Uterus (tissue), 4 donors: ENCODE results near the gene CLMP. TPM values are rescaled to one million over a fixed set of nuclear protein-coding genes. Genes with fewer than 3 reads are reported as not detected.

ENCODE experiments used
- DNase-seq, 2 donors: peaks; one replicate each; pipeline ENCODE4 v3.0.0-alpha.2; 2019 to 2020
- H3K27ac ChIP-seq, 2 donors: fragments of 200-600 bp; sonication (generic); 1 replicate in 1 of 2; 2 replicates in 1 of 2; pipeline ENCODE4 v1.5.1; 2016 to 2018
- H3K27me3 ChIP-seq, 2 donors: fragments of 200-600 bp; sonication (generic); one replicate each; pipeline ENCODE4 v1.5.1; 2018 to 2019; ENCODE audit warnings: control low read depth in 1 of 2
- H3K36me3 ChIP-seq, 2 donors: fragments of 200-600 bp; sonication (generic); one replicate each; pipeline ENCODE4 v1.5.1; 2019; ENCODE audit warnings: control low read depth in 1 of 2
- H3K4me1 ChIP-seq, 2 donors: fragments of 200-600 bp; sonication (generic); one replicate each; pipeline ENCODE4 v1.5.1; 2018 to 2019; ENCODE audit warnings: control low read depth in 1 of 2
- H3K4me3 ChIP-seq, 2 donors: fragments of 200-600 bp; sonication (generic); 1 replicate in 1 of 2; 2 replicates in 1 of 2; pipeline ENCODE4 v1.5.1; 2018 to 2019; ENCODE audit warnings: mild to moderate bottlenecking in 1 of 2
- H3K9me3 ChIP-seq, 2 donors: fragments of 200-600 bp; sonication (generic); one replicate each; pipeline ENCODE4 v1.5.1; 2019; ENCODE audit warnings: control low read depth in 1 of 2
- POLR2A ChIP-seq, 2 donors: fragments of 450-650 bp; IDR thresholded peaks; one replicate each; pipeline ENCODE4 v1.6.1; 2016; ENCODE audit warnings: antibody characterized with exemption in 2 of 2, mild to moderate bottlenecking in 1 of 2, moderate library complexity in 1 of 2
- intact Hi-C: fragments of 100-400 bp; cut with DNase I; formaldehyde crosslinking; loops from one replicate; pipeline ENCODE4 v1.15.1; 2023; ENCODE audit warnings: low total_unique reads
- total RNA-seq, 4 donors: library from RNA; depleted of rRNA in 3 of 4; stranded (reverse); fragments of >200 nt in 3 of 4; gene quantifications; one replicate each; pipeline versions ENCODE4 v1.1.0 to v1.2.4, GENCODE V29; 2014 to 2023
- TF ChIP-seq, protein P1 (sequence below), 4 experiments: fragments of 200-600 bp in 2 of 4; fragments of 450-650 bp in 2 of 4; sonication (generic) in 2 of 4; IDR thresholded peaks; one replicate each; pipeline ENCODE4 v1.5.1; 2016 to 2019; ENCODE audit warnings: antibody characterized with exemption in 4 of 4, mild to moderate bottlenecking in 2 of 4, moderate library complexity in 1 of 4
- donor health status: DM: yes; HTN: yes; CAD: no.

Gene CLMP
- total RNA-seq, 4 donors from 2014 or later: 51.6 to 143 (median 95.7) TPM

DNA sequence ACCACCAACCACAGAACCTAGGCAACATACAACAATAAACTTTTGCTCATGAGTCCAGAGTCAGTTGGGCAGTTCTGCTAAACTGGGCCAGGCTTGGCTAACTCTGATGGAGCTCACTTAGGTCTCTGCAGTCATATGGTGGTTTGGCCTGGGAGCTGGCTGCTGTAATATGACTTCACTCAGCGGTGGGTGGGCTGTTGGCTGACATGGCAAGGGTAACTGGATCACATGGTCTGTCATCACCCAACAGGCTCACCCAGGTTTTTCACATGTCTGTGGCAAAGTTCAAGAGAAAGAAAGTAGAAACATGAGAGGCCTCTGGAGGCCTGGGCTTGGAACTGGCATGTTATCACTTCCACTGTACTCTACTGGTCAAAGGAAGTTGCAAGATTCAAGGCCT lies 43.2 kb upstream of the CLMP start:
- TF ChIP-seq, protein P1, sequence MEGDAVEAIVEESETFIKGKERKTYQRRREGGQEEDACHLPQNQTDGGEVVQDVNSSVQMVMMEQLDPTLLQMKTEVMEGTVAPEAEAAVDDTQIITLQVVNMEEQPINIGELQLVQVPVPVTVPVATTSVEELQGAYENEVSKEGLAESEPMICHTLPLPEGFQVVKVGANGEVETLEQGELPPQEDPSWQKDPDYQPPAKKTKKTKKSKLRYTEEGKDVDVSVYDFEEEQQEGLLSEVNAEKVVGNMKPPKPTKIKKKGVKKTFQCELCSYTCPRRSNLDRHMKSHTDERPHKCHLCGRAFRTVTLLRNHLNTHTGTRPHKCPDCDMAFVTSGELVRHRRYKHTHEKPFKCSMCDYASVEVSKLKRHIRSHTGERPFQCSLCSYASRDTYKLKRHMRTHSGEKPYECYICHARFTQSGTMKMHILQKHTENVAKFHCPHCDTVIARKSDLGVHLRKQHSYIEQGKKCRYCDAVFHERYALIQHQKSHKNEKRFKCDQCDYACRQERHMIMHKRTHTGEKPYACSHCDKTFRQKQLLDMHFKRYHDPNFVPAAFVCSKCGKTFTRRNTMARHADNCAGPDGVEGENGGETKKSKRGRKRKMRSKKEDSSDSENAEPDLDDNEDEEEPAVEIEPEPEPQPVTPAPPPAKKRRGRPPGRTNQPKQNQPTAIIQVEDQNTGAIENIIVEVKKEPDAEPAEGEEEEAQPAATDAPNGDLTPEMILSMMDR (IDR thresholded peaks at IDR 0.05): no peak
- TF ChIP-seq POLR2A (IDR thresholded peaks at IDR 0.05): no peak
- Histone ChIP-seq H3K27me3 (no peaks in the 10 kb centered on the region), H3K27ac (no peak overlapping the region), H3K4me3 (no peak overlapping the region), H3K4me1 (no peaks in the 10 kb centered on the region), H3K36me3 (no peaks in the 10 kb centered on the region), H3K9me3 (no peaks in the 10 kb centered on the region)
- no peak for DNase-seq
- intact Hi-C loops: no loop called here

- no peak overlapping the region for H3K27ac ChIP-seq
- no peaks in the 10 kb centered on the region for H3K9me3 ChIP-seq
- H3K27me3 ChIP-seq: no peaks in the 10 kb centered on the region
- intact Hi-C loops: no loop called here
- no peak for TF ChIP-seq POLR2A (IDR thresholded peaks at IDR 0.05)
- TF ChIP-seq, protein P1 (IDR thresholded peaks at IDR 0.05): no peak
- DNase-seq: no peak
- no peaks in the 10 kb centered on the region for H3K4me1 ChIP-seq
- H3K36me3 ChIP-seq: no peaks in the 10 kb centered on the region
- no peak overlapping the region for H3K4me3 ChIP-seq
These were observed 41.8 kb upstream of the CLMP start for GRCh38 chr11:123236879-123237278.

GRCh38 chr11:123235656-123236261 lies 40.7 kb upstream of the CLMP start:
- Histone ChIP-seq H3K27ac (peak overlapping the region; percentile 69 to 76), H3K9me3 (no peaks in the 10 kb centered on the region), H3K4me1 (no peaks in the 10 kb centered on the region), H3K4me3 (peak overlapping the region in 1 of 2 donors; percentile 2), H3K27me3 (no peaks in the 10 kb centered on the region), H3K36me3 (no peaks in the 10 kb centered on the region)
- DNase-seq: peak; percentile 63 to 71
- no peak for TF ChIP-seq POLR2A (IDR thresholded peaks at IDR 0.05)
- TF ChIP-seq, protein P1 (IDR thresholded peaks at IDR 0.05): peak; percentile 22 to 42 (median 32)
- intact Hi-C loops: no loop called here

DNA sequence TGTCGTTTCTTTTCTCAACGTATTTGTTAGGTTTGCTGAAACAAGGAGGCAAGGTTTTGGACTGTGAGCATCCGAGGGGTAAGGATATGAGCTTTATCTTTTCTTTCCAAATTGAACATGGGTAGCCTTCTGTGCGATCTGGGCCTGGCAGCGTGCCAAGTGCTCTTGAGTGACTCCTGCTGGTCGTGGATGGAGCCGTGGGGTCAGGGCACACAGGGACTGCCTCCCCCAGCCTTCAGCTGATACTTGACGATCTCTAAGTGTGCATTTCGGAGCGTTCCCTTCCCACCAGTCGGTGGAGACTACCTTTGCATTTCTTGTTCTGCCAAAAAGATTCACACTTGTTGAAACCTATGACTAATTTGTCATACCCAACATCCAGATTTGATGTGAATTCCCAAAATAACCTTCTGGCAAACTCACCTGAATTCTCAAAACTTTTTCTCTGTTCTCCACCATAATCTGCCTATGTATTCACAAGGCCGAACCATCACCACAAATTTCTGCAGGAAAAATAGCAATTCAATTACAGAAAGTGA lies 40.1 kb upstream of the CLMP start:
- Histone ChIP-seq H3K4me3 (peak overlapping the region in 1 of 2 donors; percentile 2), H3K27me3 (no peaks in the 10 kb centered on the region), H3K36me3 (no peaks in the 10 kb centered on the region), H3K4me1 (no peaks in the 10 kb centered on the region), H3K27ac (peak overlapping the region; percentile 69 to 76), H3K9me3 (no peaks in the 10 kb centered on the region)
- TF ChIP-seq POLR2A (IDR thresholded peaks at IDR 0.05): no peak
- TF ChIP-seq, protein P1 (IDR thresholded peaks at IDR 0.05): peak in 3 of 4 experiments; percentile 37 to 71 (median 65)
- peak; percentile 66 to 78 for DNase-seq
- intact Hi-C loops: no loop called here

DNA sequence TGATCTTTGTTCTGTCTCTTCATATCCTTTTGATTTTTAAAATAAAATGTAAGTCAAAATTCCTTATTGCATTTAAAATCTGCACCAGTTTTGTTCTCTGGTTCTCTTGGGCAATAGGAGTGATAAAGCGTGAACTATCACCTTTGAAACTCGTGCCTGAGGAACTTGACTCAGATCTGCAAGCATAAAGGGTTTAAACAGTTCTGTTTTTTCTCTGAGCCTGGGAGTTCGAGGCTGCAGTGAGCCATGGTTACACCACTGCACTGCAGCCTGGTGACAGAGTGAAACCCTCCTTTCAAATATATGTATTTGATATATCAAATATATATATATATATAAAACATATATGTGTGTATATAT lies 38.9 kb upstream of the CLMP start:
- no peaks in the 10 kb centered on the region for H3K9me3 ChIP-seq
- intact Hi-C loops: no loop called here
- TF ChIP-seq POLR2A (IDR thresholded peaks at IDR 0.05): no peak
- TF ChIP-seq, protein P1 (IDR thresholded peaks at IDR 0.05): no peak
- no peaks in the 10 kb centered on the region for H3K27me3 ChIP-seq
- H3K27ac ChIP-seq: no peak overlapping the region
- H3K4me3 ChIP-seq: no peak overlapping the region
- no peak for DNase-seq
- no peaks in the 10 kb centered on the region for H3K4me1 ChIP-seq
- H3K36me3 ChIP-seq: no peaks in the 10 kb centered on the region
